ENCODE measurements around the gene TXNL4B. TPM values are rescaled to one million over a fixed set of nuclear protein-coding genes. Genes with fewer than 3 reads are reported as not detected.
"Not testable (repeated sequence)": the region's sequence is repeated elsewhere in the genome, so short reads cannot be mapped to it uniquely, and the experiment has no call there.

TXNL4B gene
- total RNA-seq, 1 donor from 2014 or later: 4.9 TPM

DNA sequence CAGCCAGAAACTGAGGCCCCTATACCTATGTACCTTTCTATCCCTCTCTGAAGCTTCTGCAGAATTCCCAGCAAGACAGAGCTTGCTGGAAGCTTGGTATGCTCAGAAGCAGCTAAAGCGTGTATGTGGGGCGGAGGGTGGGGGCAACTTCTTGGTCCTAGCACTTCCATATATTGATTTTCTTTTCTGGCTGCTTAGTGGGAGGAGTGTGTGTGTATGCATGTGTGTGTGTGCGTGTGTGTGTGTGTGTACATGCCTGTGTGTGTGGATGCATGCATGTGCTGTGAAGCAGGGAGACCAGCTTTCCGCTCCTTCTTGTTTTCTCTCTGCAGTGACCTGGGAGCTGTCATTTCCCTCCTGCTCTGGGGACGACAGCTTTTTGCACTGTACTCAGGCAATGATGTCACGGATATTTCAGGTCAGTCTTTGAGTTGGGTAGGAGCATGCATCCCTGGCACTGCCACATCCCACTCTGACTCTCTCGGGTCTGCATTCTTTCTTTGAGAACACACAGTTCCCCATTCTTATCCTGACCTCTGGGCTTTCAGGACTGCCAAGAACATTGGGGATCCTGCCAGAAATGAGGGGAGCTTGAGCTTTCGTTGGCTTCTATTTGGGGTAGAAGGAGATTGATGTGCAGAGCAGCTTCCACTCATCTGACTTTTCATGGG lies 19.7 kb downstream of the TXNL4B start:
- no peak for DNase-seq (ENCODE audit: low read depth in 2 of 2)

DNA sequence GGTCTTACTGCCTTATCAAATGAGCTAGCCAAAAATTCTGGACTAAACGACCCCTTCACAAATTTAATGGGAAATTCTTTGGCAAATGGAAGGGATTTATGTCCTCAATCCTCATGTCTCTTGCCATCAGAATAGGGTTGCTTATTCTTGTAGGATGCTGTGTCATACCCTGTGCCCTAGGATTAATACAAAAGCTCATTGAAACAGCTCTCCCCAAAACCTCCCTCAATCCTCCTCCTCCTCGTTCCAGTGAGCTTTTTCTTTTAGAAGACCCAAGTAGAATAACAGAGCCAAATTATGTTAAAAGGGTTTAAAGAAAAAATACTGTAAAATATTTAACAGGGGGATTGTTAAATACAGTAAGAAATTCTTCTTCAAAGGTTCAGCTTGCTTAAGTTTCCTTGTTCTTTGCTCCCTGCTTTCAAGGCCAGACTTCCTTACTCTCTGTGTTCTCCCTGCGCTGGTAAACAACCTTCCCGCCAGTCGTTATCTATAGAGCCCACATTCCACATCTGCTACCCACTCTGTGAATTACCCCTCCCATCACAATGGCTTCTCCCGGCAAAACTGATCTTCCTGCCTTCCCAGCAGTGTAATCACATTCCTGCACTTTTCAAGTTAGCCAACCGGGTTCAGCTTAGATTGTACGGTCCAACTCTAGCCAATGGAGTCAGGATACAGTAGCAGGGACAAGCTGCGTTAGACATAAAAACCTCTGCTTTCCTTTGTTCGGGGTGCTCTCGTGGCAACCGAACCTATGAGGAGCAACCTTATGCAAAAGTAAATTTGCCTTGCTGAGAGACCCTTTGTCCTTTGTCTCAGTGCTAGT lies 20.7 kb downstream of the TXNL4B start:
- no peak for DNase-seq (ENCODE audit: low read depth in 2 of 2)

DNA sequence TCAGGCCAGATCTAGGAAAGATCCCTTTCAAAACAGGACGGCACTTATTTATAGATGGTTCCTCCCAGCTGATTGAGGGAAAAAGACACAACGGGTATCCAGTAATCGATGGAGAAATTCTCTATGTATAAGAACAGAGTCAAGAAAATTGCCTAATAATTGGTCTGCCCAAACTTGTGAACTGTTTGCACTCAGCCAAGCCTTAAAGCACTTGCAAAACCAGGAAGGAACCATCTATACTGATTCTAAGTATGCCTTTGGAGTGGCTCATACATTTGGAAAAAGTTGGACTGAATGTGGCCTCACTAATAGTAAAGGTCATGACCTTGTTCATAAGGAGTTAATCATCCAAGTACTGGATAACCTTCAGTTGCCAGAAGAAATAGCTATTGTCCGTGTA lies 24.5 kb downstream of the TXNL4B start:
- DNase-seq (ENCODE audit: low read depth in 2 of 2): no peak

DNA sequence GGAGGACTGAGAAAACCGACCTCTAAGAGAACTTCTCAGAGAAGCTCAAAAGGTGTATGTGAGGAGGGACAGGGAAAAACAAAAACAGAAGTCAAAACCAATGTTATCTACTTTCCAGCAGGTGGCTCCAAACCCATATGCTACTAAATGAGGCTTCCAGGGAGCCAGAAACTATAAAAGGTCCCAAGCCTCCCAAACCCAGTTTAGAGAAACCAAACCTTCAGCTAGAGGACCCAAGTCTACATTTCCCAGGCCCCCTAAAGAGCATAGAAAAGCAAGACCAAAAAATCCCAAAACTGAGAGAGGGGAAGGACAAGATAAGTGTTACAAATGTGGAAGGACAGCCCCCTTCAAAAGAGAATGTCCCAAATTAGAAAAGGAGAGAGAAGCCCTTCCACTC lies 26.7 kb downstream of the TXNL4B start:
- DNase-seq (ENCODE audit: low read depth in 2 of 2): peak; percentile 35 to 48

DNA sequence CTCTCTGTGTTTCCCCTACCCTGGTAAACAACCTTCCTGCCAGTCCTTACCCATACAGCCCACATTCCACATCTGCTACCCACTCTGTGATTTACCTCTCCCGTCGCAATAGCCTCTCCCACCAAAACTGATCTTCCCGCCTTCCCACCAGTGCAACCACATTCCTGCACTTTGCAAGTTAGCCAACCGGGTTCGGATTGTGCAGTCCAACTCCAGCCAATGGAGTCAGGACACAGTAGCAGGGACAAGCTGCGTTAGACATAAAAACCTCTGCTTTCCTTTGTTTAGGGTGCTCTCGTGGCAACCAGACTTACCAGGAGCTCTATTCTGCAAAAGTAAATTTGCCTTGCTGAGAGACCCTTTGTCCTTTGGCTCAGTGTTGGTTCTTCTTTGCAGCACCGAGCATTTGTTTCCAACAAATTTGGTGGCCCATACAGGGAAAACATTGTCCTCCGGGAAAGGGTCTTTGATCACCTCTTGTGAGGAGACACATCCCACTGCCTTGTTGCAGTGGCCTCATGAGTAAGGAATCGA lies 29.0 kb downstream of the TXNL4B start:
- no peak for DNase-seq (ENCODE audit: low read depth in 2 of 2)

DNA sequence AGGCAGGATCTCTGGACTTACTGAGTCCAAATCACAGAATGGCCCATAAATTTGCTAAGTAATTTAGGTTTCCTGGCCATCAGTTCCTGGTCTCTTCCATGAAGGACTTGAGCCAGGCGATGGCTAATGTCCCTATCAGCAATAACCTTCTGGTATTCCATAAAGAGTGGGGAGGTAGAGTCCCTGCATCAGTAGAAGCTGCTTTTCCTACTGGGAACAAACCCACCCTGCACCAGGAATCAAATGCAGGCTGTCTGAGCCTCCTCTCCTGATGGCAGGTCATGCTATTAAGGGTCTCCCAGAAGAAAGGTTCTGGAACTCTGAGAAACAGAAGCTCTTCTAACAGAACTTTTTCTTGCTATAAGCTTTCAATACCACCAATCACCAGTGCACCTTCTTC lies 31.9 kb downstream of the TXNL4B start:
- DNase-seq (ENCODE audit: low read depth in 2 of 2): no peak

DNA sequence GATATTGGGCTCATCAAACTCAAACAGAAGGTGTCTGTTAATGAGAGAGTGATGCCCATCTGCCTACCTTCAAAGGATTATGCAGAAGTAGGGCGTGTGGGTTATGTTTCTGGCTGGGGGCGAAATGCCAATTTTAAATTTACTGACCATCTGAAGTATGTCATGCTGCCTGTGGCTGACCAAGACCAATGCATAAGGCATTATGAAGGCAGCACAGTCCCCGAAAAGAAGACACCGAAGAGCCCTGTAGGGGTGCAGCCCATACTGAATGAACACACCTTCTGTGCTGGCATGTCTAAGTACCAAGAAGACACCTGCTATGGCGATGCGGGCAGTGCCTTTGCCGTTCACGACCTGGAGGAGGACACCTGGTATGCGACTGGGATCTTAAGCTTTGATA lies 33.0 kb downstream of the TXNL4B start:
- no peak for DNase-seq (ENCODE audit: low read depth in 2 of 2)

DNA sequence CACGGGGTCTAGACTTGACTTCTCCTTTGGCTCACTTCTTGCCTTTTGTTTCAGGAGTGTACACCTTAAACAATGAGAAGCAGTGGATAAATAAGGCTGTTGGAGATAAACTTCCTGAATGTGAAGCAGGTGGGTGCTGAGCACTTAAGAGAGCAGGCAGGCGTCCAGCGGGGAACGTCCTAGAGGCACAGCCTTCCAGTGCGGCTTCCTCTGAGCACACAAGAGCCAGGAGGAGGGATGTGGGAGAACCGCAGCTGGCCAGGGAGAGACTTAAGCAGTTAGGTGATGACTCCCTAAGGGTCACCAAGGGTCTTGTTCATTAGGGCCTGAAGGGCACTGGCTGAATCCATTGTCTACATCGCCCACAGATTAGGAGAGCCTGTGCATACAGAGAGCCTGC lies 34.4 kb downstream of the TXNL4B start:
- DNase-seq (ENCODE audit: low read depth in 2 of 2): not testable (repeated sequence)

DNA sequence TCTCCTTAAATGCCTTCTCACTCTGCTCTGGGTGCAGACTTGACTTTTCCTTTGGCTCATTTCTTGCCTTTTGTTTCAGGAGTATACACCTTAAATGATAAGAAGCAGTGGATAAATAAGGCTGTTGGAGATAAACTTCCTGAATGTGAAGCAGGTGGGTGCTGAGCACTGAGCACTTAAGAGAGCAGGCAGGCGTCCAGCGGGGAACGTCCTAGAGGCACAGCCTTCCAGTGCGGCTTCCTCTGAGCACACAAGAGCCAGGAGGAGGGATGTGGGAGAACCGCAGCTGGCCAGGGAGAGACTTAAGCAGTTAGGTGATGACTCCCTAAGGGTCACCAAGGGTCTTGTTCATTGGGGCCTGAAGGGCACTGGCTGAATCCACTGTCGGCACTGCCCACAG lies 36.1 kb downstream of the TXNL4B start:
- not testable (repeated sequence) for DNase-seq (ENCODE audit: low read depth in 2 of 2)

DNA sequence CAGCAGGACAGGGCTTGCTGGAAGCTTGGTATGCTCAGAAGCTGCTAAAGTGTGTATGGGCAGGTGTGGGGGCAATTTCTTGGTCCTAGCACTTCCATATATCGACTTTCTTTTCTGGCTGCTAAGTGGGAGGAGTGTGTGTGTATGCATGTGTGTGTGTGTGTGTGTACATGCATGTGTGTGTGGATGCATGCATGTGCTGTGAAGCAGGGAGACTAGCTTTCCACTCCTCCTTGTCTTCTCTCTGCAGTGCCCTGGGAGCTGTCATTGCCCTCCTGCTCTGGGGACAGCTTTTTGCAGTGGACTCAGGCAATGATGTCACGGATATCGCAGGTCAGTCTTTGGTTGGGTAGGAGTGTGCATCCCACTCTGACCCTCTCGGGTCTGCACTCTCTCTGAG lies 37.5 kb downstream of the TXNL4B start:
- DNase-seq (ENCODE audit: low read depth in 2 of 2): no peak

DNA sequence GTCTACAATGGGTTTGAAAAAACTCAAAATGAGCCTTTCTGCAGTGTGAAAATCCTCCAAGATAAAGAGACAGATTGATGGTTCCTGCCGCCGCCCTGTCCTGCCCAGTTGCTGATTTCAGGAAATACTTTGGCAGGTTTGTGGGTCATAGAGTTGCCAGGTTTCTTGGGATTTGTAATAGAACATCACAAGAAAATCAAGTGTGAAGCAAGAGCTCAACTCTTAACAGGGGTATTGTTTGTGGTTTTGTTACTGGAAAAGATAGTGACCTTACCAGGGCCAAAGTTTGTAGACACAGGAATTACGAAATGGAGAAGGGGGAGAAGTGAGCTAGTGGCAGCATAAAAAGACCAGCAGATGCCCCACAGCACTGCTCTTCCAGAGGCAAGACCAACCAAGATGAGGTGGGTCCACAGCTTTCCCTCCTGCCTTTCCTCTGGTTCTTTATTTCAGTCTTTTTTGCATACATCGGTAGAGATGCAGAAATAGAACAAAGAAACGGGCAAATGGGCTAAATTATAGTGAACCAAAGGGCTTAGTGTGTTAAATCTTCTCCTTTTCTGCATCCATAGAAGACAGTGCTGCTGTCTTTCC lies 39.1 kb downstream of the TXNL4B start, which contains the start of gene HP:
Gene HP (plus strand): TSS at position 252 of the 594 bp plus-strand sequence. CDS start 148 bp downstream, at position 400.
- DNase-seq (ENCODE audit: low read depth in 2 of 2): not testable (repeated sequence)

DNA sequence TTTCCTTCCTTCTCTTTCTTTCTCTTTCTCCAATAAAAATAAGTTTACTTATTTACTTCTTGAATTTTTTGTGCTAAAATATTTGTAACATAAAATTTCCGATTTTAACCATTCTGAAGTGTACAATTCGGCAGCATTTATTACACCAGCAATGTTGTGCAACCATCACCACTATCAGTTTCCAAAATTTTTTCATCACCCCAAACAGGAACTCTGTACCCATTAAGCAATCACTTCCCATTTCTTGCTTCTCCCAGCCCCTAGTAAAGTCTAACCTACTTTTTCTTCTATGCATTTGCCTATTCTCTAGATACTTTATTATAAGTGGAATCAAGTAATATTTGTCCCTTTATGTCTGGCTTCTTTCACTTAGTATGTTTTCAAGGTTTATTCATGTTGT lies 41.6 kb downstream of the TXNL4B start:
- DNase-seq (ENCODE audit: low read depth in 2 of 2): no peak

DNA sequence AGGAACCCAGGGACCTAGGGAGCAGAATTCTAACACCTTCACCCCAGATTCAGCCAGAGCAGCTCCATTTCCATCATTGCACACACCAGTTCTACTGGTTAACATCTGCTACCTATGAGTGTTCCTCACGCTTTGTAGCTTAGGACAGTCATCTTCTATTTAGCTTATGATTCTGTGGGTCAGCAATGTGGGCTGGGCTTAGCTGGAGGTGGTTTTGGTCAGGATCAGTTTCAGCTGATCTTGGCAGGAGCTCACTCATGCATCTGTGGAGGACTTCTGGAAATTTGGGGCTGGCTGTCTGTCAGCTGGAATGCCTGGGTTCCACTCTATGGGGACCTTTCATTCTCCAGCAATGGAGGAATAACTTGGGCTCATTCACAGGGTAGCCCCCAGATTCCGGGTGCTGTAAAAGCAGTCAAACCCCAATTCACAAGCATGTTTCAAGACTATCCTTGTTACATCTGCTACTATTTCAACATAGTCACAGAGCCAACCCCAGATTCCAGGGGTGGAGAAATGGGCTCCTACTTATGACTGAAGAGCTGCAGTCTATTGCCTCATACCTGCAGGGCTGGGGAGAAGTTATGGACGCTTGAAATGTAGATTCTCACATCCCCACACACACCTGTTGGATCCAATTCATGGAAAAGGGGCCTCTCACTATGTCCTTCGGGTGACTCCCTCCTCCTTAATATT lies 42.5 kb downstream of the TXNL4B start:
- DNase-seq (ENCODE audit: low read depth in 2 of 2): no peak

DNA sequence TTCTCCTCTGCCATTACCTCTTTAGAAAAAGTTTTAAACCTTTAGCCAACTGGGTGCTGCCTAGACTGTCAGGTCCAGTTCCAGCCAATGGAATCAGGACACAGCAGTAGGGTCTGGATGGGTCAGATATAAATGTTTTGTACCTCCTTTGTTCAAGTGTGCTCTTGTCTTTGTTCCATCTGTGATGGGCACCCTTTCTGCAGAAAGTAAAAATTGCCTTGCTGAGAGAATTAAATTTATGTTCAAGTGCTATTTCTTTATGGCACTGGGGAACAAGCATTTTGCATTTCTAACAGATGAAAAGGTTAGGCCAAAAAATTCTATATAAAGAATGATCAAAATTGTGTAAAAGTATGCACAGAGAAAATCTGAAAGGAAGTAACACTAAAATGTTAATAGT lies 44.3 kb downstream of the TXNL4B start:
- DNase-seq (ENCODE audit: low read depth in 2 of 2): no peak

DNA sequence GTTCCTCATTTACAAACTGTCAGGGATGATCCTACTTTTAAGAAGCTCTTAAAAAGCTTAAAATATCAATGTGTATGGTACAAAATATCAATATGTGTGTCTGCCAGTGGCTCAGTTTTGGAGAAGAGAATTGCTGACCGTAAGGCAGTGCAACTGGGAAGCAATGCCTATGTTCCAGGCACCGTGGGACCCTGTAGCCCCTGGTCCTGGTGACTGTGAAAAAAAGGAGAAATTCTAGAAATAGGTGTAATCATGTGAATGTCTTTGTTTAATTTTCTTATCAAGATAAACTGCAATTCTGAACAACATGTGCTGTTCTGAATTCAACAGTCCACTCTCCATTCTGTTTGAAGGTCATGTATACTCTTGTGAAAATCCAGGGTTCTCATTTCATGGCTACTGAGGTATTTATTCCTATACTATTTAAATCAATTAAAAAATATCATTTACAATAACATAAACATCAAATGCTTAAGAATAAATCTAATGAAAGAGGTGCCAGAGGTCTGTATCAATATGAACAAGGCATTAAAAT lies 48.5 kb downstream of the TXNL4B start:
- no peak for DNase-seq (ENCODE audit: low read depth in 2 of 2)

DNA sequence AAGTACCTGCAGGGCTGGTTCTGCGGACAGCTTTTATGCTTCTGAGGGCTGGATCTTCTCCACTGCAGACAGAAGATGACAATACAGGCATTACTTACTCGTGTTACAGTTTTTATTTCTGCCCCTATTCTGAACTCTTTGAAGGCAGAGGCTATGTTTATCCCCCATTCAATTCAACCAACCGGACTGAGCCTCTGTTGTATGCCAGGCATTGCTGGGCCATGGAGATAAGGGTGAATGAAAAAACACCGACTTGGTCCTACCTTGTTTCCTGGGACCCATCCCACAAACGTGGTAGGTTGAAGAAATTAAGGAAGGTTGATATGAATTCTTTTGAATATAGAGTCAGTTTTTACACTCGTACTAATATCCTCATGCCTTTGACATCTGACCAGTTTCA lies 49.1 kb downstream of the TXNL4B start:
- no peak for DNase-seq (ENCODE audit: low read depth in 2 of 2)

DNA sequence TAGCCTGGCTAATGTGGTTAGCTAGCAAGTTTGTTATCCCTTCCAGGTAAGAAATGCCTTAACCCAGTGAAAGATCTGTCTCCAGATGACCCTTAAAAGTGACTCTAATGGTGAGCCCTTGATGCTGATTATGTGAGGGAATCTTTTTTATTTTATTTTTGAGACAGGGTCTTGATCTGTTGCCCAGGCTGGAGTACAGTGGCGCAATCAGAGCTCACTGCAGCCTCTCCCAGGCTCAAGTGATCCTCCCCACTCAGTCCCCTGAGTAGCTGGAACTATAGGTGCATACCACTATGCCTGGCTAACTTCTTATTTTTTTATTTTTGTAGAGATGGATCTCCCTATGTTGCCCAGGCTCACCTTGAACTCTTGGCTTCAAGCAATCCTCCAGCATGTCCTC lies 49.9 kb downstream of the TXNL4B start:
- no peak for DNase-seq (ENCODE audit: low read depth in 2 of 2)

DNA sequence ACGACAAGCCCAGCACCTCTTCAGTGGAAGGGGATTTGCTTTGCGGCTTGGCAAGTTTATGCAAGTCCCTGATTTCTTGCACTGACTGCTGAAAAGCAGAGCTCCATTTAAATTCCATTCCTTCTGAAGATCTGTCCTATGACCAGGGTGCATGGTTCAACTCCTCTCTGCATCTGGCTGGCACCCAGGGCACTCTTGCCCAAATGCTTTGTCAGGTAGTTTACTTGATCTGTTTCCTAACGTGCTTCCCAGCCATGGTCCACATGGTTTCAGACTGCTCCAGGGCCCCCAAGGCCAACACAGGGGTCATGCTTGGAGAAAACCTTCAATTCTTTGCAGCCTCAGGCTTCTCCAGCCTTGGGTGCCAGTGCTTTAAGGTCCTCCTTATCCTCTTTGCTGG lies 50.4 kb downstream of the TXNL4B start:
- DNase-seq (ENCODE audit: low read depth in 2 of 2): no peak

DNA sequence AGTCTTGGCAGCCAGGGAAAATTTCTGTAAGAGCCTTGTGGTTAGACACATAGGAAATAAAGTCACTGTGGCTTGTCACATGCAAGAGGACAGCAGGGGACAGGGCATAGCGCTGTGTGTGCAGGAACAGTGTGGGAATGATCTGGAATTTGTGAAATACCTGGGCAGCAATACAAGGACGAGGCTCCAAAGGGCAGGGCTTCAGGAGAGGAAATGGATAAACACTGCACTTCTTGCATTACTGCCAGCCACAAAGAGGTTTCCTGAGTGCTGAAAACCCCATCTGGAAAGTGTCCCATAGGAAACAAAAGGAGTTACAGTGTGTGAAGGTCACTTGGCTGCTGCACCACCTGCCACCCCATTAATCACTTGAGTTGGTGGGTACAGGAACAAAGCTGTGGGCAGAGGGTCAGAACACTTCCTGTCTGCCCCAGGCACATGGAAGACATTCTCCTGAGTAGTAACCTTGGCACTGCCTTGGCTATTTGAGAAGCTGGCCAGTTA lies 51.2 kb downstream of the TXNL4B start:
- DNase-seq (ENCODE audit: low read depth in 2 of 2): peak; percentile 3 to 23

DNA sequence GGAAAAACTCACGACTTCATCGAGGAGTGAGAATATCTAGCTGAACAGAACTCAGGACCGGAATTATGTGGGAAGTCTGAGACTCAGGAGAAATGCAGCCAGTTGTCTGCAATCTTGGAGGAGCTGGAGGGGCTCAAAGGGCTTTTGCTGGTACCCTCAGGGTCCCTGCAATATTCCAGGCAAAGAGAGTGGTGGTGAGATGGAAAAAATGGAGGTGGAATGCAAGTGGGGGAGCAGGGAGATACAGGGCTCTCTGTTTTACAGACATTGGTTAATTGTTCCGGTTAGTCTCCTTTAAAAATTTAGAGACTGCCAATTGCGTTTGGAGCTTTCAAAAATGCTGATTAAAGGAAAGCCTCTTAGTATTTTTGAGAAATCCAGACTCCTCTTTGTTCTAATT lies 57.3 kb downstream of the TXNL4B start:
- DNase-seq (ENCODE audit: low read depth in 2 of 2): no peak

Measured in dermis microvascular lymphatic vessel endothelial cell (primary cell).